ENCODE measurements around the gene RIN1.
A peak's percentile ranks its signal among the peaks of the same experiment; 100 is the strongest.
"Not testable (repeated sequence)": the region's sequence is repeated elsewhere in the genome, so short reads cannot be mapped to it uniquely, and the experiment has no call there.

RIN1 gene

GRCh38 chr11:66360406-66361073 is 24.3 kb upstream of the RIN1 start:
- no peak overlapping the region for H3K27ac ChIP-seq
- no peak for DNase-seq (ENCODE audit: low read depth, low spot score)

GRCh38 chr11:66359662-66360087 is 23.4 kb upstream of the RIN1 start:
- no peak overlapping the region for H3K27ac ChIP-seq
- DNase-seq (ENCODE audit: low read depth, low spot score), result no peak

GRCh38 chr11:66350560-66351235 is 14.5 kb upstream of the RIN1 start:
- not testable (repeated sequence) for H3K27ac ChIP-seq; DNase-seq (ENCODE audit: low read depth, low spot score)

GRCh38 chr11:66349084-66349386 is 12.8 kb upstream of the RIN1 start:
- no peak overlapping the region for H3K27ac ChIP-seq
- DNase-seq (ENCODE audit: low read depth, low spot score), result no peak

- peak within 1 kb of the TSS; percentile 79 for H3K27ac ChIP-seq
- peak; percentile 64 for DNase-seq (ENCODE audit: low read depth, low spot score)
Observed at GRCh38 chr11:66347425-66348276, 11.4 kb upstream of the RIN1 start, which contains the start of gene B4GAT1. B4GAT1 (minus strand) TSS chr11:66347629; CDS start chr11:66347545, 84 bp downstream.

- no peak for DNase-seq (ENCODE audit: low read depth, low spot score)
- H3K27ac ChIP-seq, result peak overlapping the region; percentile 79
Observed at GRCh38 chr11:66346476-66347424, 10.5 kb upstream of the RIN1 start.

- DNase-seq (ENCODE audit: low read depth, low spot score), result no peak
- peak overlapping the region; percentile 65 for H3K27ac ChIP-seq
Observed at GRCh38 chr11:66345316-66345649, 9.0 kb upstream of the RIN1 start.

- H3K27ac ChIP-seq, result peak within 1 kb of the TSS; percentile 65
- DNase-seq (ENCODE audit: low read depth, low spot score), result peak; percentile 89
Observed at GRCh38 chr11:66344550-66345315, 8.5 kb upstream of the RIN1 start, which contains the start of gene BRMS1. BRMS1 (minus strand) TSS chr11:66345104; CDS start chr11:66342234, 2,870 bp downstream.

GRCh38 chr11:66343176-66343575 is 6.9 kb upstream of the RIN1 start:
- no peak for DNase-seq (ENCODE audit: low read depth, low spot score)

GRCh38 chr11:66341502-66342126 is 5.4 kb upstream of the RIN1 start:
- H3K27ac ChIP-seq, result no peak overlapping the region
- DNase-seq (ENCODE audit: low read depth, low spot score), result no peak

More at GRCh38 chr11:66343176-66343575, 6.9 kb upstream of the RIN1 start:
- H3K27ac ChIP-seq, result no peak overlapping the region

GRCh38 chr11:66340596-66341501 is 4.6 kb upstream of the RIN1 start:
- no peak for DNase-seq (ENCODE audit: low read depth, low spot score)

GRCh38 chr11:66339686-66340483 is 3.7 kb upstream of the RIN1 start:
- H3K27ac ChIP-seq, result peak overlapping the region; percentile 95
- no peak for DNase-seq (ENCODE audit: low read depth, low spot score)

More at GRCh38 chr11:66340596-66341501, 4.6 kb upstream of the RIN1 start:
- no peak overlapping the region for H3K27ac ChIP-seq

GRCh38 chr11:66339162-66339675 is 3.0 kb upstream of the RIN1 start:
- peak; percentile 95 for DNase-seq (ENCODE audit: low read depth, low spot score)
- H3K27ac ChIP-seq, result peak overlapping the region; percentile 95

GRCh38 chr11:66338276-66339161 is 2.3 kb upstream of the RIN1 start:
- no peak for DNase-seq (ENCODE audit: low read depth, low spot score)
- peak overlapping the region; percentile 95 for H3K27ac ChIP-seq

GRCh38 chr11:66337103-66337899 is 1.1 kb upstream of the RIN1 start:
- H3K27ac ChIP-seq, result peak overlapping the region; percentile 95
- no peak for DNase-seq (ENCODE audit: low read depth, low spot score)

All from epithelial cell of prostate (primary cell).